ENCODE measurements around the gene LRRC4B.

DNA sequence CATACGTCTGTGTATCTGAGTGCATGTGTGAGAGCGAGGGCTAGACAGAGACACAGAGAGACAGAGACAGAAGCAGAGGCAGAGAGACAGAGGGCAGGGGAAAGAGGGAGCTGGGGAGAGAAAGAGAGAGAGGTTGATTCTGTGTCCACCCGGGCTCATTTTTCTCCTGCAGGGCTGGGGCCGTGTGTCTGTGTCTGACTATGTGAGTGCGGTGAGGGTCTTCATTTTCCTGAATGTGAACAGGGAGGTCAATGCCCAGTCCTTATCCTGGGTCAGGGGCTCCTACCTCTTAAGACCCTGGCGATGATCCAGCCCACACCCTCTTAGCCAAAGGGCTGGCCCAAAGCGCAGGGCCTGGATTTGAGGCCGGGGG is 17.7 kb downstream of the LRRC4B start:
- TF ChIP-seq, protein P1, sequence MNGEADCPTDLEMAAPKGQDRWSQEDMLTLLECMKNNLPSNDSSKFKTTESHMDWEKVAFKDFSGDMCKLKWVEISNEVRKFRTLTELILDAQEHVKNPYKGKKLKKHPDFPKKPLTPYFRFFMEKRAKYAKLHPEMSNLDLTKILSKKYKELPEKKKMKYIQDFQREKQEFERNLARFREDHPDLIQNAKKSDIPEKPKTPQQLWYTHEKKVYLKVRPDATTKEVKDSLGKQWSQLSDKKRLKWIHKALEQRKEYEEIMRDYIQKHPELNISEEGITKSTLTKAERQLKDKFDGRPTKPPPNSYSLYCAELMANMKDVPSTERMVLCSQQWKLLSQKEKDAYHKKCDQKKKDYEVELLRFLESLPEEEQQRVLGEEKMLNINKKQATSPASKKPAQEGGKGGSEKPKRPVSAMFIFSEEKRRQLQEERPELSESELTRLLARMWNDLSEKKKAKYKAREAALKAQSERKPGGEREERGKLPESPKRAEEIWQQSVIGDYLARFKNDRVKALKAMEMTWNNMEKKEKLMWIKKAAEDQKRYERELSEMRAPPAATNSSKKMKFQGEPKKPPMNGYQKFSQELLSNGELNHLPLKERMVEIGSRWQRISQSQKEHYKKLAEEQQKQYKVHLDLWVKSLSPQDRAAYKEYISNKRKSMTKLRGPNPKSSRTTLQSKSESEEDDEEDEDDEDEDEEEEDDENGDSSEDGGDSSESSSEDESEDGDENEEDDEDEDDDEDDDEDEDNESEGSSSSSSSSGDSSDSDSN (CRISPR knock-in tag; IDR thresholded peaks at IDR 0.05): no peak
- TF ChIP-seq RAD21 (CRISPR knock-in tag; IDR thresholded peaks at IDR 0.05) (no peak), HIVEP1 (CRISPR knock-in tag; IDR thresholded peaks at IDR 0.05) (no peak), YY1 (IDR thresholded peaks at IDR 0.05; ENCODE audit: insufficient read depth, insufficient replicate concordance, low read depth, low read length) (no peak)
- TF ChIP-seq, protein P2, sequence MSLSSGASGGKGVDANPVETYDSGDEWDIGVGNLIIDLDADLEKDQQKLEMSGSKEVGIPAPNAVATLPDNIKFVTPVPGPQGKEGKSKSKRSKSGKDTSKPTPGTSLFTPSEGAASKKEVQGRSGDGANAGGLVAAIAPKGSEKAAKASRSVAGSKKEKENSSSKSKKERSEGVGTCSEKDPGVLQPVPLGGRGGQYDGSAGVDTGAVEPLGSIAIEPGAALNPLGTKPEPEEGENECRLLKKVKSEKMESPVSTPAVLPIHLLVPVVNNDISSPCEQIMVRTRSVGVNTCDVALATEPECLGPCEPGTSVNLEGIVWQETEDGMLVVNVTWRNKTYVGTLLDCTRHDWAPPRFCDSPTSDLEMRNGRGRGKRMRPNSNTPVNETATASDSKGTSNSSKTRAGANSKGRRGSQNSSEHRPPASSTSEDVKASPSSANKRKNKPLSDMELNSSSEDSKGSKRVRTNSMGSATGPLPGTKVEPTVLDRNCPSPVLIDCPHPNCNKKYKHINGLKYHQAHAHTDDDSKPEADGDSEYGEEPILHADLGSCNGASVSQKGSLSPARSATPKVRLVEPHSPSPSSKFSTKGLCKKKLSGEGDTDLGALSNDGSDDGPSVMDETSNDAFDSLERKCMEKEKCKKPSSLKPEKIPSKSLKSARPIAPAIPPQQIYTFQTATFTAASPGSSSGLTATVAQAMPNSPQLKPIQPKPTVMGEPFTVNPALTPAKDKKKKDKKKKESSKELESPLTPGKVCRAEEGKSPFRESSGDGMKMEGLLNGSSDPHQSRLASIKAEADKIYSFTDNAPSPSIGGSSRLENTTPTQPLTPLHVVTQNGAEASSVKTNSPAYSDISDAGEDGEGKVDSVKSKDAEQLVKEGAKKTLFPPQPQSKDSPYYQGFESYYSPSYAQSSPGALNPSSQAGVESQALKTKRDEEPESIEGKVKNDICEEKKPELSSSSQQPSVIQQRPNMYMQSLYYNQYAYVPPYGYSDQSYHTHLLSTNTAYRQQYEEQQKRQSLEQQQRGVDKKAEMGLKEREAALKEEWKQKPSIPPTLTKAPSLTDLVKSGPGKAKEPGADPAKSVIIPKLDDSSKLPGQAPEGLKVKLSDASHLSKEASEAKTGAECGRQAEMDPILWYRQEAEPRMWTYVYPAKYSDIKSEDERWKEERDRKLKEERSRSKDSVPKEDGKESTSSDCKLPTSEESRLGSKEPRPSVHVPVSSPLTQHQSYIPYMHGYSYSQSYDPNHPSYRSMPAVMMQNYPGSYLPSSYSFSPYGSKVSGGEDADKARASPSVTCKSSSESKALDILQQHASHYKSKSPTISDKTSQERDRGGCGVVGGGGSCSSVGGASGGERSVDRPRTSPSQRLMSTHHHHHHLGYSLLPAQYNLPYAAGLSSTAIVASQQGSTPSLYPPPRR (CRISPR knock-in tag; IDR thresholded peaks at IDR 0.05; ENCODE audit: borderline replicate concordance): no peak
- TF ChIP-seq, protein P3, sequence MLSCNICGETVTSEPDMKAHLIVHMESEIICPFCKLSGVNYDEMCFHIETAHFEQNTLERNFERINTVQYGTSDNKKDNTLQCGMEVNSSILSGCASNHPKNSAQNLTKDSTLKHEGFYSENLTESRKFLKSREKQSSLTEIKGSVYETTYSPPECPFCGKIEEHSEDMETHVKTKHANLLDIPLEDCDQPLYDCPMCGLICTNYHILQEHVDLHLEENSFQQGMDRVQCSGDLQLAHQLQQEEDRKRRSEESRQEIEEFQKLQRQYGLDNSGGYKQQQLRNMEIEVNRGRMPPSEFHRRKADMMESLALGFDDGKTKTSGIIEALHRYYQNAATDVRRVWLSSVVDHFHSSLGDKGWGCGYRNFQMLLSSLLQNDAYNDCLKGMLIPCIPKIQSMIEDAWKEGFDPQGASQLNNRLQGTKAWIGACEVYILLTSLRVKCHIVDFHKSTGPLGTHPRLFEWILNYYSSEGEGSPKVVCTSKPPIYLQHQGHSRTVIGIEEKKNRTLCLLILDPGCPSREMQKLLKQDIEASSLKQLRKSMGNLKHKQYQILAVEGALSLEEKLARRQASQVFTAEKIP (CRISPR knock-in tag; IDR thresholded peaks at IDR 0.05; ENCODE audit: borderline replicate concordance): no peak
- TF ChIP-seq, protein P4, sequence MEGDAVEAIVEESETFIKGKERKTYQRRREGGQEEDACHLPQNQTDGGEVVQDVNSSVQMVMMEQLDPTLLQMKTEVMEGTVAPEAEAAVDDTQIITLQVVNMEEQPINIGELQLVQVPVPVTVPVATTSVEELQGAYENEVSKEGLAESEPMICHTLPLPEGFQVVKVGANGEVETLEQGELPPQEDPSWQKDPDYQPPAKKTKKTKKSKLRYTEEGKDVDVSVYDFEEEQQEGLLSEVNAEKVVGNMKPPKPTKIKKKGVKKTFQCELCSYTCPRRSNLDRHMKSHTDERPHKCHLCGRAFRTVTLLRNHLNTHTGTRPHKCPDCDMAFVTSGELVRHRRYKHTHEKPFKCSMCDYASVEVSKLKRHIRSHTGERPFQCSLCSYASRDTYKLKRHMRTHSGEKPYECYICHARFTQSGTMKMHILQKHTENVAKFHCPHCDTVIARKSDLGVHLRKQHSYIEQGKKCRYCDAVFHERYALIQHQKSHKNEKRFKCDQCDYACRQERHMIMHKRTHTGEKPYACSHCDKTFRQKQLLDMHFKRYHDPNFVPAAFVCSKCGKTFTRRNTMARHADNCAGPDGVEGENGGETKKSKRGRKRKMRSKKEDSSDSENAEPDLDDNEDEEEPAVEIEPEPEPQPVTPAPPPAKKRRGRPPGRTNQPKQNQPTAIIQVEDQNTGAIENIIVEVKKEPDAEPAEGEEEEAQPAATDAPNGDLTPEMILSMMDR (CRISPR knock-in tag; IDR thresholded peaks at IDR 0.05): no peak

All from HepG2 (cell line).